Measurements from ENCODE around the gene CCL22.

DNA sequence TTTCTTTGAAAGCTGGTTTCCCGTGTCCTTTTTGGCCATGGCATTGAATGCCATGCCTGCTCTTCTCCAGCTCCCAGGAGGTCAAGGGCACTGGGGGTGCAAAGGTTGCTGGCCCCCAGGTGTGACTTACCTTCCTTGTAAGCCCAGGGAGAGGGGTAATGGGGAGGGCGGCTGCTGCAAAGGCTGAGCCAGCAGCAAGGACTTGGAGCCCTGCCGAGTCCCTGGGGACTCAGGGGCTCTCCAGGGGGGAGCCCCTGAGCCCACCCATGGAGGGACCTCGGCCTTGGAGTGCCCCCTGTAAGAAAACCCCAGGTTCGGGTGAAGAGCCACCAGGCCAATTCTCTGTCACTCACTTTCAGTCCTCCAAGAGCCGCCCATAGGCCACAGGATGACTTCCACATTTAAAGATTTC, 5.9 kb upstream of the CCL22 start:
- TF ChIP-seq EP300 (IDR thresholded peaks at IDR 0.05) (no peak), MAFK (IDR thresholded peaks at IDR 0.05; ENCODE audit: partially characterized antibody) (no peak), RCOR1 (IDR thresholded peaks at IDR 0.05; ENCODE audit: low read depth, low read length) (no peak), MAZ (IDR thresholded peaks at IDR 0.05; ENCODE audit: borderline replicate concordance, low read depth, low read length) (no peak), TP53 (CRISPR knock-in tag; IDR thresholded peaks at IDR 0.05) (no peak)
- TF ChIP-seq, protein P1, sequence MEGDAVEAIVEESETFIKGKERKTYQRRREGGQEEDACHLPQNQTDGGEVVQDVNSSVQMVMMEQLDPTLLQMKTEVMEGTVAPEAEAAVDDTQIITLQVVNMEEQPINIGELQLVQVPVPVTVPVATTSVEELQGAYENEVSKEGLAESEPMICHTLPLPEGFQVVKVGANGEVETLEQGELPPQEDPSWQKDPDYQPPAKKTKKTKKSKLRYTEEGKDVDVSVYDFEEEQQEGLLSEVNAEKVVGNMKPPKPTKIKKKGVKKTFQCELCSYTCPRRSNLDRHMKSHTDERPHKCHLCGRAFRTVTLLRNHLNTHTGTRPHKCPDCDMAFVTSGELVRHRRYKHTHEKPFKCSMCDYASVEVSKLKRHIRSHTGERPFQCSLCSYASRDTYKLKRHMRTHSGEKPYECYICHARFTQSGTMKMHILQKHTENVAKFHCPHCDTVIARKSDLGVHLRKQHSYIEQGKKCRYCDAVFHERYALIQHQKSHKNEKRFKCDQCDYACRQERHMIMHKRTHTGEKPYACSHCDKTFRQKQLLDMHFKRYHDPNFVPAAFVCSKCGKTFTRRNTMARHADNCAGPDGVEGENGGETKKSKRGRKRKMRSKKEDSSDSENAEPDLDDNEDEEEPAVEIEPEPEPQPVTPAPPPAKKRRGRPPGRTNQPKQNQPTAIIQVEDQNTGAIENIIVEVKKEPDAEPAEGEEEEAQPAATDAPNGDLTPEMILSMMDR (IDR thresholded peaks at IDR 0.05) = no peak
- TF ChIP-seq, protein P2, sequence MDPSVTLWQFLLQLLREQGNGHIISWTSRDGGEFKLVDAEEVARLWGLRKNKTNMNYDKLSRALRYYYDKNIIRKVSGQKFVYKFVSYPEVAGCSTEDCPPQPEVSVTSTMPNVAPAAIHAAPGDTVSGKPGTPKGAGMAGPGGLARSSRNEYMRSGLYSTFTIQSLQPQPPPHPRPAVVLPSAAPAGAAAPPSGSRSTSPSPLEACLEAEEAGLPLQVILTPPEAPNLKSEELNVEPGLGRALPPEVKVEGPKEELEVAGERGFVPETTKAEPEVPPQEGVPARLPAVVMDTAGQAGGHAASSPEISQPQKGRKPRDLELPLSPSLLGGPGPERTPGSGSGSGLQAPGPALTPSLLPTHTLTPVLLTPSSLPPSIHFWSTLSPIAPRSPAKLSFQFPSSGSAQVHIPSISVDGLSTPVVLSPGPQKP (IDR thresholded peaks at IDR 0.05; ENCODE audit: low read depth, low read length) = no peak

All from A549 (cell line).